Neural cell (in vitro differentiated cells): Measurements from ENCODE around the gene CALHM2.

Experiments used
- EZH2 ChIP-seq: fragments of 200-600, 300-800 bp; shearing (Covaris generic), sonication (generic); IDR thresholded peaks from 2 replicates; pipeline ENCODE4 v1.6.1; 2014; ENCODE audit warnings: antibody characterized with exemption, low read length, borderline replicate concordance, mild to moderate bottlenecking; ENCODE audit not compliant: insufficient read depth, poor library complexity, severe bottlenecking
- MXI1 ChIP-seq: fragments of 450-650 bp; conservative IDR thresholded peaks from 2 replicates; pipeline ENCODE4 v1.6.1; 2014; ENCODE audit warnings: antibody characterized with exemption, mild to moderate bottlenecking; ENCODE audit not compliant: poor library complexity, severe bottlenecking
- POLR2AphosphoS5 ChIP-seq: IDR thresholded peaks from 2 replicates; pipeline ENCODE4 v1.6.1; 2012
- REST ChIP-seq: IDR thresholded peaks from 2 replicates; pipeline ENCODE4 v1.6.1; 2012; ENCODE audit warnings: borderline replicate concordance

DNA sequence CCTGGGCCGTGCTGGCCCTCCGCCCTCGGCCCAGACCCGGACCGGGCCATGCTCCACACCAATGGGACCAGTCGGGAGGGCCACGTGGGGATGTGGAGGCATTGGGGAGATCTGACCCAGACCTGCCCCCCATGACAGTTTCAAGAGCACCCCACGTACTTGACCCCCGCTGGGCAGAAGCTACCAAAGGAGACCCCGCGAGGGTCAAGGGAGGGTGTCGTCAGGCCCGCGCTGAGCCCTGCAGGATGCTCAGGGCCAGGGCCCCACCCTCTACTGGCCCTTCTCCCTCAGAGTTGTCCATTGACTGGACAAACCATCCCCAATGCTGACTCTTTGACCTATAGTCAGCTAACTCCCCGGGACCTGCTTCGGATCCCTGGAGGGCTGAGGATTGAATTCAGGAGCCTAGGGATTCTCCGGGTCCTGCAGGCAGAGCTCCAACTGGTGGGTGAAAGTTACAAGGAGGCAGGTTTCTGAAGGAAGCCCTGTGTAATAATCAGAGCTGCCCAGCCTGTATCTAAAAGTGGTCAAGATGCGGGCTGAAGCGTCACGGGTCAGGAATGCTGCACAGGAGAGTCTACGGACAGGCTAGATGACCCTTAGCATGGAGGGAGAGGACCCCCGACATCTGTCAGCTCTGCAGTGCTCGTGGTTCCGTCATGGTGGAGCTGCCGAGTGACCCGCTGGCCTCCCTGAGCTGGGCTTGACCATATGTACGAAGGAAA is 498 bp upstream of the CALHM2 start:
- TF ChIP-seq REST, result no peak
- no peak for TF ChIP-seq MXI1
- no peak for TF ChIP-seq EZH2
- no peak for TF ChIP-seq POLR2AphosphoS5
